RWPE1 (cell line): ENCODE results near the gene CFAP97D2.
"Not testable (repeated sequence)": the region's sequence is repeated elsewhere in the genome, so short reads cannot be mapped to it uniquely, and the experiment has no call there.

ENCODE experiments used
- CTCF ChIA-PET: fragments of 350-600 bp; sonication (Branson Sonifier 250); formaldehyde crosslinking; extraction: SDS; loops from one replicate; lab custom pipeline; 2021; lab: Yijun Ruan, JAX
- POLR2A ChIA-PET: fragments of 400-600 bp; formaldehyde crosslinking; extraction: SDS; loops from one replicate; lab custom pipeline; 2020; ENCODE audit warnings: antibody characterized with exemption; ENCODE audit not compliant: low non-redundant PET; lab: Yijun Ruan, JAX
- DNase-seq: peaks from one replicate; pipeline ENCODE4 v3.0.0; 2012; ENCODE audit warnings: low spot score
- H3K27ac ChIP-seq: fragments of 450-650 bp; 2 replicates; pipeline ENCODE4 v1.5.1; 2017
- TF ChIP-seq, protein P1 (sequence below): fragments of 450-650 bp; conservative IDR thresholded peaks from 2 replicates; pipeline ENCODE4 v1.5.1; 2017; ENCODE audit warnings: low read depth, mild to moderate bottlenecking

Gene CFAP97D2

DNA sequence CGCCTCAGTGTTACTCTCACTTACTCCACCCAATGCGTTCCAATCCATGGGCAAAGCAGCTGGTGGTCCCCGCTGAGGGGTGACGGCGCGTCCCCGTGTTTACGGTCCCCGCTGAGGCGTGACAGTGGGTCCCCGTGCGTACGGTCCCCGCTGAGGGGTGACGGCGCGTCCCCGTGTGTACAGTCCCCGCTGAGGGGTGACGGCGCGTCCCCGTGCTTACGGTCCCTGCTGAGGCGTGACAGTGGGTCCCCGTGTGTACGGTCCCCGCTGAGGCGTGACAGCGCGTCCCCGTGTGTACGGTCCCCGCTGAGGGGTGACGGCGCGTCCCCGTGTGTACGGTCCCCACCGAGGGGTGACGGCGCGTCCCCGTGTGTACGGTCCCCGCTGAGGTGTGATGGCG lies 19.5 kb downstream of the CFAP97D2 start:
- H3K27ac ChIP-seq, result no peak overlapping the region
- CTCF ChIA-PET, result no interaction called here
- TF ChIP-seq, protein P1, sequence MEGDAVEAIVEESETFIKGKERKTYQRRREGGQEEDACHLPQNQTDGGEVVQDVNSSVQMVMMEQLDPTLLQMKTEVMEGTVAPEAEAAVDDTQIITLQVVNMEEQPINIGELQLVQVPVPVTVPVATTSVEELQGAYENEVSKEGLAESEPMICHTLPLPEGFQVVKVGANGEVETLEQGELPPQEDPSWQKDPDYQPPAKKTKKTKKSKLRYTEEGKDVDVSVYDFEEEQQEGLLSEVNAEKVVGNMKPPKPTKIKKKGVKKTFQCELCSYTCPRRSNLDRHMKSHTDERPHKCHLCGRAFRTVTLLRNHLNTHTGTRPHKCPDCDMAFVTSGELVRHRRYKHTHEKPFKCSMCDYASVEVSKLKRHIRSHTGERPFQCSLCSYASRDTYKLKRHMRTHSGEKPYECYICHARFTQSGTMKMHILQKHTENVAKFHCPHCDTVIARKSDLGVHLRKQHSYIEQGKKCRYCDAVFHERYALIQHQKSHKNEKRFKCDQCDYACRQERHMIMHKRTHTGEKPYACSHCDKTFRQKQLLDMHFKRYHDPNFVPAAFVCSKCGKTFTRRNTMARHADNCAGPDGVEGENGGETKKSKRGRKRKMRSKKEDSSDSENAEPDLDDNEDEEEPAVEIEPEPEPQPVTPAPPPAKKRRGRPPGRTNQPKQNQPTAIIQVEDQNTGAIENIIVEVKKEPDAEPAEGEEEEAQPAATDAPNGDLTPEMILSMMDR, result no peak
- no peak for DNase-seq
- POLR2A ChIA-PET, result no interaction called here

DNA sequence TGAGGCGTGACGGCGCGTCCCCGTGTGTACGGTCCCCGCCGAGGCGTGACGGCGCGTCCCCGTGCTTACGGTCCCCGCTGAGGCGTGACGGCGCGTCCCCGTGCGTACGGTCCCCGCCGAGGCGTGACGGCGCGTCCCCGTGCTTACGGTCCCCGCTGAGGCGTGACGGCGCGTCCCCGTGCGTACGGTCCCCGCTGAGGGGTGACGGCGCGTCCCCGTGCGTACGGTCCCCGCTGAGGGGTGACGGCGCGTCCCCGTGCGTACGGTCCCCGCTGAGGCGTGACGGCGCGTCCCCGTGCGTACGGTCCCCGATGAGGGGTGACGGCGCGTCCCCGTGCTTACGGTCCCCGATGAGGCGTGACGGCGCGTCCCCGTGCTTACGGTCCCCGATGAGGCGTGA lies 20.5 kb downstream of the CFAP97D2 start:
- DNase-seq, POLR2A ChIA-PET, H3K27ac ChIP-seq, CTCF ChIA-PET: not testable (repeated sequence)

DNA sequence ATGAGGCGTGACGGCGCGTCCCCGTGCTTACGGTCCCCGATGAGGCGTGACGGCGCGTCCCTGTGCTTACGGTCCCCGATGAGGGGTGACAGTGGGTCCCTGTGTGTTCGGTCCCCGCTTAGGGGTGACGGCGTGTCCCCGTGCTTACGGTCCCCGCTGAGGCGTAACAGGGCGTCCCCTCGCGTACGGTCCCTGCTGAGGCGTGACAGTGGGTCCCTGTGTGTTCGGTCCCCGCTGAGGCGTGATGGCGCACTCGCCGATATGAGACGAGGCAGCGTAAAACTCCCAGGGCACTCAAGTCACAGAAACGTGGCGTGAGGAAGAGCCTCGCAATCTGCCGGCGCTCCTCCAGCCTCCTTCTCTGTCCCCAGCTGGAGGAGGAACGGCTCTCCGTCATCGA lies 20.9 kb downstream of the CFAP97D2 start:
- H3K27ac ChIP-seq, result no peak overlapping the region
- DNase-seq, result no peak
- TF ChIP-seq, protein P1, result no peak
- POLR2A ChIA-PET, result no interaction called here
- CTCF ChIA-PET, result interaction anchor here (0.7 kb wide), 1 partner anchor 237 kb away, joined by 3 read pairs; no protein-coding TSS in a partner anchor

DNA sequence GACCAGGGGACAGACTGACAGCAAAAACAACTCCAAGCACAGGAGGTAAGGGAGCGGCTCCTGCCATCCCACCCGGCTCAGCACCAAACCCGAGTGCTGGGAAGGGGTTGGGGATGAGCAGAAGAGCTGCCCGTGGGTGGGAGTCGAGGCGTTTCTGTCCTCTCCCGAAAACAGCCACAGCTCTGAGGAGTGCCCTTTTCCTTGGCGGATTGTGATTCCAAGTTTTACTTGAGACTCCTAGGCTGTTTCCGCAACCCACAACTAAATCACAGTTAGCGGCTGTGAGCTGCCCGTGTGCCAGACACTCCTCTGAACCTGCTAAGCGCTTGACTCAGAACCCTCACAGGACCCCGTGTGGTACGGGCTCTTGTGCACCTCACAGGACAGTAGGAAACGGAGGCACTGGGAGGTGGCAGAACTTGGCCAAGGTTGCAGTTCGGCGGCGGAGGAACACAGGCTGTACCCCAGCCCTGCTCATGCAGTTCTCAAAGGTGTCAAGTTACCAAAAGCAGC lies 21.4 kb downstream of the CFAP97D2 start:
- no peak overlapping the region for H3K27ac ChIP-seq
- CTCF ChIA-PET, result interaction anchor here (0.5 to 0.7 kb wide), 2 partner anchors 222 to 238 kb away, joined by 3 to 4 read pairs; no protein-coding TSS in a partner anchor
- no peak for DNase-seq
- POLR2A ChIA-PET, result no interaction called here
- TF ChIP-seq, protein P1, result no peak

DNA sequence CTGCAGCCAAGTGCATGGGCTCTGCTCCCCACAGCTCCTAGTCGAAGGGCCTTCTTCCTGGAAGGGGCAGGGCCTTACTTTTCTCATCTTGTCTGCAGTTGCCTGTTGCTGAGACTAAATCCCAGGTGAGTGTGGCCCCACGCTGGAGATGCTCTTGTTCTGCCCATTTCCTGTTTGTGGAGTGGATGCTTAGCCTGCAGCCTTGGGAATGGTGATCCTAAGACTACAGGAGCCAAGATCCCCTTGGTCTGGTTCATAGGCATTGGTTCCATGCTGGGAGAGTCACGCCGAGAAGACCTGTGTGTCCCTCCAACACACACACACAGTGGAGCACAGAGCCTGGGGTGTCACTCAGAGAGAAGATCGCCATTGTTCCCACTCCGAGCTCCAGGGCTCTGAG lies 23.5 kb downstream of the CFAP97D2 start:
- ChIA-PET CTCF (no interaction called here), POLR2A (no interaction called here)
- H3K27ac ChIP-seq, result no peak overlapping the region
- no peak for DNase-seq
- TF ChIP-seq, protein P1, result no peak

DNA sequence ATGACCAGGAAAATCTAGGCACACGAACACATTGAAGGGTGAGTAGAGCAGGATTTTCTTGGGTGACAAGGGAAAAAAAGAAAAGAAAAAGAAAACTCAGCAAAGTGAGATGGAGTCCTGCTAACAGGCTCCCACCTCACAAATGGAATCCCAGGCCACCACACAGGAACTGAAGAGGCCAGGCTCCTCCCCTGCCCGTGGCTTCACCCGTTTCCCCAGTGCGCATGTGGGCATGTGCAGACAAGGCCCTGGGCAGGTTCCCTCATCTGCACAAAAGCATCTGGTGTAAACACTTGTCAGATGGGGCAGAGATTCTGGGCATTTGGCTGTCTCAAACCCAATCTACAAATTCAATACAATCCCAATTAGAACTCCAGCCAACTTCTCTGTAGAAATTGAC lies 24.5 kb downstream of the CFAP97D2 start:
- no peak overlapping the region for H3K27ac ChIP-seq
- ChIA-PET POLR2A (no interaction called here), CTCF (no interaction called here)

DNA sequence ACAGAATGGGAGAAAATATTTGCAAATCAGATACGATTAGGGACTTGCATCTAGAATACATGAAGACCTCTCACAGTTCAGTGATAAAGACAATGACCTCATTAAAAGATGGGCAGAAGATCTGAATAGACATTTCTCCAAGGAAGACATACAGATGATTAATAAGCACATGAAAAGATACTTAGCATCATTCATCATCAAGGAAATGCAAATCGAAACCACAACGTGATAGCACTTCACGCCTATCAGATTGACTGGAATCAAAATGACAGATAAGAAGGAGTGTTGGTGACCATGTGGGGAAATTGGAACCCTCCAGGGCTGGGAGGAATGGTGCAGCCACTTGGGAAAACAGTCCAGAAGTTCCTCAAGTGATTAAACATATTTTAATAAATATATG lies 25.8 kb downstream of the CFAP97D2 start:
- ChIA-PET CTCF (no interaction called here), POLR2A (no interaction called here)
- no peak overlapping the region for H3K27ac ChIP-seq
- TF ChIP-seq, protein P1, result no peak
- no peak for DNase-seq

More for the DNA sequence above, 24.5 kb downstream of the CFAP97D2 start:
- DNase-seq, result no peak
- TF ChIP-seq, protein P1, result no peak
